Liver (tissue), 3 donors: ENCODE measurements around the gene NTM.

ENCODE experiments used
- CTCF ChIP-seq: fragments of 150-350 bp; IDR thresholded peaks from 2 replicates; pipeline ENCODE4 v1.5.1; 2017; ENCODE audit warnings: improper control_type of control experiment, low read depth, low read length; ENCODE audit not compliant: missing input control
- JUND ChIP-seq, 2 donors: IDR thresholded peaks; 2 replicates each; pipeline ENCODE4 v1.6.1; 2016; ENCODE audit warnings: antibody characterized with exemption in 2 of 2
- donor health status: healthy.
- donor health status: healthy.

DNA sequence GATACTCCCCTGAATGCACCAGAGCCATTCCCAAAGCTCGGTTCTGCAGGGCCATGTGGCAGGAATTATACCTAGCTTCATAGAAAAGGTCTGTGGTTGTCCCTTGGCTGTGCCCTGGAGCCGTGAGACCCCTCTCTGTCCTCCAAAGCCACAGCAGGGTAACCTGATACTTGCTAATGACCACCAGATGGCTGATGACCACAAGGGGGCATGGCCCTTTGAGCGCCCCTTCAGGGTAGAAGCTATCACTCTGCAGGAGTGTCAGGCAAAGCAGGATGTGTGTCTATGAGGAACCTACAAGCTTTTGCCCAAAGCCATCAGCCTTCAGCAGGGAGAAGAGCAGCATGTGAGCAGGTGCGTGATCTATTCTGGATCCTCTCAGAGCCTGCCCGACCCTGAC is 95.3 kb downstream of the NTM start:
- TF ChIP-seq JUND (IDR thresholded peaks at IDR 0.05) = no peak
- no peak for TF ChIP-seq CTCF
